Uterus (tissue), 2 donors: ENCODE measurements around the gene SUGCT.

Experiments used
- CTCF ChIP-seq, 4 experiments: fragments of 200-600 bp in 2 of 4; fragments of 450-650 bp in 2 of 4; sonication (generic) in 2 of 4; IDR thresholded peaks; one replicate each; pipeline ENCODE4 v1.5.1; 2016 to 2019; ENCODE audit warnings: antibody characterized with exemption in 4 of 4, mild to moderate bottlenecking in 2 of 4, moderate library complexity in 1 of 4
- POLR2A ChIP-seq, 2 donors: fragments of 450-650 bp; IDR thresholded peaks; one replicate each; pipeline ENCODE4 v1.6.1; 2016; ENCODE audit warnings: antibody characterized with exemption in 2 of 2, mild to moderate bottlenecking in 1 of 2, moderate library complexity in 1 of 2

GRCh38 chr7:40827222-40828085, 692.6 kb downstream of the SUGCT start:
- TF ChIP-seq CTCF (IDR thresholded peaks at IDR 0.05) (no peak), POLR2A (IDR thresholded peaks at IDR 0.05) (no peak)
